ENCODE measurements around the gene FADS6.
A peak's percentile ranks its signal among the peaks of the same experiment; 100 is the strongest.

FADS6 gene

GRCh38 chr17:74925242-74925641, 31.8 kb upstream of the FADS6 start:
- Histone ChIP-seq H3K27me3 (ENCODE audit: low read depth, low read length) (no peaks in the 10 kb centered on the region), H3K4me2 (ENCODE audit: low read length) (no peak overlapping the region), H3K9me3 (ENCODE audit: insufficient read depth, low read length) (no peaks in the 10 kb centered on the region), H3K79me2 (ENCODE audit: low read length) (no peaks in the 10 kb centered on the region), H3K27ac (ENCODE audit: low read length) (no peak overlapping the region), H2AFZ (ENCODE audit: low read depth, low read length) (no peak overlapping the region), H3K36me3 (replicated peaks; ENCODE audit: low read depth, low read length) (no peaks in the 10 kb centered on the region), H4K20me1 (ENCODE audit: insufficient read depth, low read length) (no peaks in the 10 kb centered on the region), H3K4me3 (ENCODE audit: low read length) (no peak overlapping the region), H3K4me1 (ENCODE audit: low read length) (no peaks in the 10 kb centered on the region), H3K9ac (ENCODE audit: low read length) (no peak overlapping the region)
- TF ChIP-seq CTCF (IDR thresholded peaks at IDR 0.05; ENCODE audit: low read depth, low read length) (no peak), EZH2phosphoT487 (IDR thresholded peaks at IDR 0.05; ENCODE audit: low read depth) (no peak)

- Histone ChIP-seq H3K27ac (ENCODE audit: low read length) (no peak within 1 kb of the TSS), H3K27me3 (ENCODE audit: low read depth, low read length) (no peaks in the 10 kb centered on the region), H2AFZ (ENCODE audit: low read depth, low read length) (no peak within 1 kb of the TSS), H3K9ac (ENCODE audit: low read length) (no peak within 1 kb of the TSS), H4K20me1 (ENCODE audit: insufficient read depth, low read length) (no peaks in the 10 kb centered on the region), H3K4me1 (ENCODE audit: low read length) (no peaks in the 10 kb centered on the region), H3K9me3 (ENCODE audit: insufficient read depth, low read length) (no peaks in the 10 kb centered on the region), H3K4me2 (ENCODE audit: low read length) (no peak within 1 kb of the TSS), H3K4me3 (ENCODE audit: low read length) (no peak within 1 kb of the TSS), H3K36me3 (replicated peaks; ENCODE audit: low read depth, low read length) (no peaks in the 10 kb centered on the region), H3K79me2 (ENCODE audit: low read length) (no peaks in the 10 kb centered on the region)
- TF ChIP-seq EZH2phosphoT487 (IDR thresholded peaks at IDR 0.05; ENCODE audit: low read depth): no peak
Measured at GRCh38 chr17:74924250-74924948, 31.0 kb upstream of the FADS6 start, which contains the start of gene OTOP2. Gene OTOP2 (plus strand): TSS chr17:74924273. CDS start chr17:74924633, 360 bp downstream.

- TF ChIP-seq CTCF (IDR thresholded peaks at IDR 0.05; ENCODE audit: low read depth, low read length): peak; percentile 44
- no peak for TF ChIP-seq EZH2phosphoT487 (IDR thresholded peaks at IDR 0.05; ENCODE audit: low read depth)
- Histone ChIP-seq H3K9me3 (ENCODE audit: insufficient read depth, low read length) (no peaks in the 10 kb centered on the region), H3K9ac (ENCODE audit: low read length) (no peak overlapping the region), H3K36me3 (replicated peaks; ENCODE audit: low read depth, low read length) (no peaks in the 10 kb centered on the region), H2AFZ (ENCODE audit: low read depth, low read length) (no peak overlapping the region), H3K79me2 (ENCODE audit: low read length) (no peaks in the 10 kb centered on the region), H3K4me3 (ENCODE audit: low read length) (no peak overlapping the region), H4K20me1 (ENCODE audit: insufficient read depth, low read length) (no peaks in the 10 kb centered on the region), H3K27me3 (ENCODE audit: low read depth, low read length) (no peaks in the 10 kb centered on the region), H3K4me1 (ENCODE audit: low read length) (no peaks in the 10 kb centered on the region), H3K27ac (ENCODE audit: low read length) (no peak overlapping the region), H3K4me2 (ENCODE audit: low read length) (no peak overlapping the region)
Measured at GRCh38 chr17:74923538-74924249, 30.3 kb upstream of the FADS6 start.

- no peaks in the 10 kb centered on the region for H3K79me2 ChIP-seq (ENCODE audit: low read length)
- H2AFZ ChIP-seq (ENCODE audit: low read depth, low read length): no peak within 1 kb of the TSS
- no peak within 1 kb of the TSS for H3K4me3 ChIP-seq (ENCODE audit: low read length)
- H3K9me3 ChIP-seq (ENCODE audit: insufficient read depth, low read length): no peaks in the 10 kb centered on the region
- H3K4me1 ChIP-seq (ENCODE audit: low read length): no peaks in the 10 kb centered on the region
- no peak within 1 kb of the TSS for H3K4me2 ChIP-seq (ENCODE audit: low read length)
- H3K27me3 ChIP-seq (ENCODE audit: low read depth, low read length): no peaks in the 10 kb centered on the region
- TF ChIP-seq EZH2phosphoT487 (IDR thresholded peaks at IDR 0.05; ENCODE audit: low read depth): no peak
- TF ChIP-seq CTCF (IDR thresholded peaks at IDR 0.05; ENCODE audit: low read depth, low read length): no peak
- no peak within 1 kb of the TSS for H3K9ac ChIP-seq (ENCODE audit: low read length)
- no peak within 1 kb of the TSS for H3K27ac ChIP-seq (ENCODE audit: low read length)
- H3K36me3 ChIP-seq (replicated peaks; ENCODE audit: low read depth, low read length): no peaks in the 10 kb centered on the region
- no peaks in the 10 kb centered on the region for H4K20me1 ChIP-seq (ENCODE audit: insufficient read depth, low read length)
Measured at GRCh38 chr17:74922694-74923537, 29.5 kb upstream of the FADS6 start, which contains the start of gene USH1G. Gene USH1G (minus strand): TSS chr17:74923255. CDS start chr17:74923073, 182 bp downstream.
